ENCODE data around the gene ZAP70. TPM values are rescaled to one million over a fixed set of nuclear protein-coding genes. Genes with fewer than 3 reads are reported as not detected.
A peak's percentile ranks its signal among the peaks of the same experiment; 100 is the strongest.

ZAP70 gene
- total RNA-seq, 1 donor from 2014 or later = 0.37 TPM

DNA sequence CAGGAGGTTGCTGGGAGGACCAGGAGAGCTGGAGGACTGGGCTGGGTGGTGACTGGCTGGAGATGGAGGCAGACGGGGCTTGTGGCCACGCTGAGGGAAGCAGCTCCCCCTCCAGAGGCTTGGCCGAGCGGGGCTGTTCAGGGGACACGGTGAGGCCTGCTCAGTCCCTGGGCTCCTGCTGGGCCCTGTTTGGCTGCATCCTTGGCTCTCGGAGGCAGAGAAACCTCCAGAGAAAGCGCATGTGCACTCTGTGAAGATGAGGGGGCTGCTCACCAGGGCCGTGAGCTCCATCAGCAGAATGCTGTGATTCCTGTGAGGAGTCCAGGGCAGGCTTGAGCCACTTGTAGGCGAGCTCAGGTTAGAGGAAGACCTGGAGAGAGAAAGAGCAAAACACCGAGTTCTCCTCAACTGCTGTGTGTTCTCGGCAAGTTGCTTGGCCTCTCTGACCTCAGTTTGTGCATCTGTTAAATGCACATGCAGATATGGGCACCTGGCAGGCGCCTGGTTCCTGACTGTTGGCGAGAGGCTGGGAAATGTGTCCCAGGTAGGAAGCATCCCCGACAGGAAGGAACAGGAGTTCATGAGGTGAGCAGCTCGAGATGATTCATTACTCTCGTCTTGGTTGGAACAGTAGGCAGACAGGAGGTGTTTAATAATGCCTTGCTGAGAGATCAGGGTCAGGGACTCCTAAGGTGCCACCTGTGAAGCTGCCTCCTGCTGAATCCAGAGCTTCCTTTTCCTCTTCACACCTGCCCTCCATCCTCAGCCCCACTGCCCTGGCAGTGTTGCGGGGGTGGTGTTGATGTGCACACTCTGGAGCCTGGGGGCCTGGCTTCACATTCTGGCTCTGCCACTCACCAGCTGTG, 941 bp downstream of the ZAP70 start:
- peak; percentile 59 for DNase-seq (ENCODE audit: low spot score)
- peaks cover 19% of the 10 kb centered on the region for H3K27me3 Mint-ChIP-seq (ENCODE audit: low read depth)
- H3K4me1 Mint-ChIP-seq (ENCODE audit: low read depth) = peaks cover 5% of the 10 kb centered on the region
- no peak overlapping the region for H3K4me3 Mint-ChIP-seq (ENCODE audit: unreplicated experiment)
- no peaks in the 10 kb centered on the region for H3K9me3 Mint-ChIP-seq (ENCODE audit: low read depth)
- H3K36me3 Mint-ChIP-seq (ENCODE audit: low read depth) = no peaks in the 10 kb centered on the region
- TF ChIP-seq, protein P1, sequence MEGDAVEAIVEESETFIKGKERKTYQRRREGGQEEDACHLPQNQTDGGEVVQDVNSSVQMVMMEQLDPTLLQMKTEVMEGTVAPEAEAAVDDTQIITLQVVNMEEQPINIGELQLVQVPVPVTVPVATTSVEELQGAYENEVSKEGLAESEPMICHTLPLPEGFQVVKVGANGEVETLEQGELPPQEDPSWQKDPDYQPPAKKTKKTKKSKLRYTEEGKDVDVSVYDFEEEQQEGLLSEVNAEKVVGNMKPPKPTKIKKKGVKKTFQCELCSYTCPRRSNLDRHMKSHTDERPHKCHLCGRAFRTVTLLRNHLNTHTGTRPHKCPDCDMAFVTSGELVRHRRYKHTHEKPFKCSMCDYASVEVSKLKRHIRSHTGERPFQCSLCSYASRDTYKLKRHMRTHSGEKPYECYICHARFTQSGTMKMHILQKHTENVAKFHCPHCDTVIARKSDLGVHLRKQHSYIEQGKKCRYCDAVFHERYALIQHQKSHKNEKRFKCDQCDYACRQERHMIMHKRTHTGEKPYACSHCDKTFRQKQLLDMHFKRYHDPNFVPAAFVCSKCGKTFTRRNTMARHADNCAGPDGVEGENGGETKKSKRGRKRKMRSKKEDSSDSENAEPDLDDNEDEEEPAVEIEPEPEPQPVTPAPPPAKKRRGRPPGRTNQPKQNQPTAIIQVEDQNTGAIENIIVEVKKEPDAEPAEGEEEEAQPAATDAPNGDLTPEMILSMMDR (IDR thresholded peaks at IDR 0.05) = no peak
- no peak overlapping the region for H3K27ac Mint-ChIP-seq (ENCODE audit: unreplicated experiment)

DNA sequence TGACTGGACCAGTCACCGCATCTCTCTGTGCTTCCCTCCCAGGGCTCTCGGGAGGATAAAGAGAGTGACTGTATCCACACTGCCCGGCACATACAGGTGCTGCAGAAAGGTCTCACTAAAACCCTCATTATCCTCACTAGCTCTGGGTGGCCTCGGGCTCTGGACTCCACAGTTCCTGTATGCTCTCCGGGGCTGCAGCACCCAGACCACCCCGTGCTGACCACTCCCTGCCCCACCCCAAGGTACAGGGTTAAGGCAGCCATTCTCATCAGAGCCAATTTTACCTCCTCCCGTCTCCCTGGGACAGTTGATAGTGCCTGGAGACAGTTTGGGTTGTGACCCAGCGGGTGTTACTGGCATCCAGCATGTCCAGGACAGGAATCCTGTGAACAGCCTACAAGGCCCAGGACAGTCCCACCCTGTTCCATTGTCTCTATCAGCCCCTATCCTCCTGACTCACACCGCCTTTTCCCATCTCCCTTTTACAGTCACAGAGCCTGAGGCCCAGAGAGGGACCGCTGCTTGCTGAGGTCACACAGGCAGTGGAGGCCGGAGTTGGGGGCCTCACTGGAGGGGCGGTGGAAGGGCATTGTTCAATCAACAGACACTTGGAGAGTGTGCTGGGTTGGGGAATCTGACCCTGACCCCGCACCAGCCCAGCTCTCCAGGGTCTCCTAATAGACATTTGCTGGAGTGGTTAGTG, 1.7 kb downstream of the ZAP70 start:
- TF ChIP-seq, protein P1 (IDR thresholded peaks at IDR 0.05) = no peak
- H3K27ac Mint-ChIP-seq (ENCODE audit: unreplicated experiment) = no peak overlapping the region
- H3K27me3 Mint-ChIP-seq (ENCODE audit: low read depth) = peaks cover 18% of the 10 kb centered on the region
- H3K36me3 Mint-ChIP-seq (ENCODE audit: low read depth) = no peaks in the 10 kb centered on the region
- H3K4me1 Mint-ChIP-seq (ENCODE audit: low read depth) = peaks cover under 1% of the 10 kb centered on the region
- DNase-seq (ENCODE audit: low spot score) = peak; percentile 72
- H3K9me3 Mint-ChIP-seq (ENCODE audit: low read depth) = no peaks in the 10 kb centered on the region
- H3K4me3 Mint-ChIP-seq (ENCODE audit: unreplicated experiment) = no peak overlapping the region

DNA sequence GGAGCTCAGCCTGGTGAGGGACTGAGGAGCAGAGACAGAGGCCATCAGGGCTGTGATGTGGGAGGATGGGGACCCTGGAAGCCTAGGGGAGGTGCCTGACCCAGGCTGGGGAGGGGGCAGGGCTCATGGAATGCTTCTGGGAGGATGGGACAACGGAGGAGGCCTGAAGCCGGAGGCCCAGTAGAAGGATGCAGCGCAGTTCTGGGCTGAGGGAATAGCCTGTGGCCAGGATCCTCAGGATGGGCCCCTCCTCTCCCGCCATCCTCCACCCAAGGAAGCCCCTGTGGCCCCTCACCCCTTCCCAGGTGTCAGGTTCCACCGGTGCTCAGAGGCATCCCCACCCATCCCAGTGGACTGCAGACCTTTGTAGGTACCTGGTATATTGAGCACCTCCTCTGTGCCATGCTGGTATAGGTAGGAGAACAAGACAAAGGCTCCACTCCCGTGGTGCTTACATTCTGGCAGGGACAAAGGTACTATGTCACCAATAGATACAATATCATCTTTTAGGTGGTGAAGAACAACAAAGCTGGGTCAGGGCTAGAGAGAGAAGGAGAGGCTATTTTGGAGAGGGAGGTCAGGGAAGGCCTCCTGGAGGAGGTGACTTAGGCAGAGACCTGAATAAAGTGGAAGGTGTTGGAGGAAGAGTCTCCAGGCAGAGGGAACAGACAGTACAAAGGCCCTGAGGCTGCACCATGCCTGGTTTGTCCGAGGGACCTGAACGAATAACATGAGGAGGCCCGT, 2.7 kb downstream of the ZAP70 start:
- Mint-ChIP-seq H3K36me3 (ENCODE audit: low read depth) (no peaks in the 10 kb centered on the region), H3K27me3 (ENCODE audit: low read depth) (peaks cover 18% of the 10 kb centered on the region), H3K4me3 (ENCODE audit: unreplicated experiment) (no peak overlapping the region), H3K4me1 (ENCODE audit: low read depth) (no peaks in the 10 kb centered on the region), H3K9me3 (ENCODE audit: low read depth) (no peaks in the 10 kb centered on the region), H3K27ac (ENCODE audit: unreplicated experiment) (no peak overlapping the region)
- TF ChIP-seq, protein P1 (IDR thresholded peaks at IDR 0.05) = no peak
- peak; percentile 59 for DNase-seq (ENCODE audit: low spot score)

DNA sequence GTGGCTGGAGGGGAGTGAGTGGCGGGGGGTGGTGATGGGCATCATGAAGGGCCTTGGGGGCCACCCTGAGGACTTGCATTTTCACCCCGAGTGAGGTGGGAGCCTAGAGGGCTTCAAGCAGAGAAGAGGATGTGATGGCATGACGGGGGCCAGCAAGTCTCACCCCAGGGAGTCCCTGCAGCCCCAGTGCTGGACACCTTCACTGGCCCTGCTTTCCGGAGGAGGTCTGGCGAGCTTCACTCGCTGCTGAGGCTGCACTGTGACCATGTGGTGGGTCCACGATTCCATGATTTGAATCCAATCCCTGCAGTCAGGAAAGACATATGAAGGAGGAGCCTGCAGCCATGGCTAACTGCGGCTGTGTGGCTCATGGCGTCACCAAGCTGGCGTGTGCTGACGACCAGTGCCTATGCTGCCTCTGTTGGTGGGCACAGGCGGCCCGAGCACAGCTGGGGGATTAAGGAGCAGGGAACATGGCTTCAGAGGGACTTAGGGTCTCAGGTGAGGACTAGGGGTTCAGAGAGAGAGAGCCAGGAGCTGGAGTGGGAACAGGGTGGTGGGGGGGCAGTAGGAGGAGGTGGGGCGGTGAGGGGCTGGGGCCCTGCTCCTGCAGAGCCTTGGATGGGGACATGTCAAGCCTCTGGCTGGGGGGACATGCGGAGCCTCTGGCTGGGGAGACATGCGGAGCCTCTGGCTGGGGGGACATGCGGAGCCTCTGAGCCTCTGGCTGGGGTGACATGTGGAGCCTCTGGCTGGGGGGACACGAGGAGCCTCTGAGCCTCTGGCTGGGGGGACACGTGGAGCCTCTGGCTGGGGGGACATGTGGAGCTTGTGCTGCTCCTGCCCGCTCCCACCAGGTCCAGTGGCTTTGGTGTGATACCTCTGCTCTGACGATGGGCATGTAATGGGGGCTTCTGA, 3.6 kb downstream of the ZAP70 start:
- Mint-ChIP-seq H3K27ac (ENCODE audit: unreplicated experiment) (no peak overlapping the region), H3K36me3 (ENCODE audit: low read depth) (no peaks in the 10 kb centered on the region), H3K27me3 (ENCODE audit: low read depth) (peaks cover 18% of the 10 kb centered on the region), H3K9me3 (ENCODE audit: low read depth) (no peaks in the 10 kb centered on the region), H3K4me3 (ENCODE audit: unreplicated experiment) (no peak overlapping the region), H3K4me1 (ENCODE audit: low read depth) (no peaks in the 10 kb centered on the region)
- TF ChIP-seq, protein P1 (IDR thresholded peaks at IDR 0.05) = no peak
- peak; percentile 74 for DNase-seq (ENCODE audit: low spot score)
